Activated CD4-positive, CD25-positive, alpha-beta regulatory T cell treated with anti-CD3 and anti-CD28 coated beads, Interleukin-2, amount 50 U/mL, for 16 hours (primary cell): ENCODE results near the gene NPAS4.
"Not testable (repeated sequence)": the region's sequence is repeated elsewhere in the genome, so short reads cannot be mapped to it uniquely, and the experiment has no call there.

ENCODE experiments used
- DNase-seq: peaks from one replicate; pipeline ENCODE4 v3.0.0-alpha.2; 2020; ENCODE audit warnings: low read depth, low spot score

The NPAS4 gene

GRCh38 chr11:66417000-66417399 lies 3.8 kb upstream of the NPAS4 start:
- no peak for DNase-seq

DNA sequence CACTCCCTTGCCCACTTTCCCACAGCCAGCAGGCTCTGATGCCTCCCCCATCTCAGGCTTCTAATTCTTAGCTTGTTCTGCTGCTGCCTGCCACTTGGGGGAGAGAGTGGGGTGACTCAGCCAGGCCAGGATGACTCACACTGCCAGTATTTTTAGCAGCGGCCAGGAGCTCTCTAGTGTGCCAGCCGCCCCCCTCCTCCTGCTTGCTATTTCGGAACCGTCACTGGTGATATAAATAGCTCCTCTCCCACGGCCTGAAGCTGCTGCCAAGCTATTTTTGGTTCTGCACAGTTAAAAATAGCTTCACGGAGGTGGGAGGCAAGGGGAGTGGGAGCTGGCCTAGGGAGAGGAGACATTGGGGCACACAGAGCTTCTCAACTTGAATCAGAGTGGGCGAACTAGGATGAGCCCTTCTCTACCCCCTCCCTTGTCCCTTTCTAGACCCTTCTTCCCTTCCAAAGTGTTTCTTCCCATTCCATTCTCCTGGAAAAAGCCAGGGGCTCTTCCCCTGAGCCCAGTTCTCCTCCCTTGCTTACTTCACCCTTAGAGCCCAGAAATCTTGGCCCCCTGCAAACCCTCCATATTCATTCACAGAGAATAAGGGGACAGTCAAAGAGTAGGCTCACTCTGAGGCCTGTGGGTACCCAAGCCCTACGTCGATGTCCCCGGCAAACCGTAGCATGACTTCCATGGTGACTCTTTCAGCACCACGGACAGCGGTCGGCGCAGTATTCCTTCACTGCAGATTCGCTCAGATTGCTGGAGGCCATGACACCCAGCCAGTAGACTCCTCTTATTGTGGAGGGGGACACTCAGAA lies 2.5 kb upstream of the NPAS4 start:
- DNase-seq = peak; percentile 23

- DNase-seq = no peak
These were observed 1.9 kb upstream of the NPAS4 start for GRCh38 chr11:66418986-66419308.

DNA sequence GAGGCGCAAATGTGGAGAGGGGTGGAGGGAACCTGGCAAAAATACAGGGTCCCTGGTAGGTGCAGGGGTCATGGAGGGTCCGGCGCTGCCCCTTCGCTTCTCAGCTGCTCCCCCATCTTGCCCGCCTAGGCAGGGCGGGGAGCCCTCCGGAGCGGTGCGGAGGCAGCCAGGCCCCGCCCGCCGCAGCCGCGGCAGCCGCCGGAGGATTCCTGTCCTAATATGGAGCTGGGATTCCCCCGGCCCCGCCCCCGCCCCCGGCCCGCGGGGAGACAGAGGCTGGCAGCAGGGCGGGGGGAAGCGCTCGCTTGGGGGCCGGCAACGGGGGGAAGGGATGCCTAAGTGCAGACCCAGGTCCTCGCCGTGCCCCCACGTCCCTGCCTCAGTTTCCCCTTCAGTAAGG lies 1.0 kb upstream of the NPAS4 start:
- no peak for DNase-seq

DNA sequence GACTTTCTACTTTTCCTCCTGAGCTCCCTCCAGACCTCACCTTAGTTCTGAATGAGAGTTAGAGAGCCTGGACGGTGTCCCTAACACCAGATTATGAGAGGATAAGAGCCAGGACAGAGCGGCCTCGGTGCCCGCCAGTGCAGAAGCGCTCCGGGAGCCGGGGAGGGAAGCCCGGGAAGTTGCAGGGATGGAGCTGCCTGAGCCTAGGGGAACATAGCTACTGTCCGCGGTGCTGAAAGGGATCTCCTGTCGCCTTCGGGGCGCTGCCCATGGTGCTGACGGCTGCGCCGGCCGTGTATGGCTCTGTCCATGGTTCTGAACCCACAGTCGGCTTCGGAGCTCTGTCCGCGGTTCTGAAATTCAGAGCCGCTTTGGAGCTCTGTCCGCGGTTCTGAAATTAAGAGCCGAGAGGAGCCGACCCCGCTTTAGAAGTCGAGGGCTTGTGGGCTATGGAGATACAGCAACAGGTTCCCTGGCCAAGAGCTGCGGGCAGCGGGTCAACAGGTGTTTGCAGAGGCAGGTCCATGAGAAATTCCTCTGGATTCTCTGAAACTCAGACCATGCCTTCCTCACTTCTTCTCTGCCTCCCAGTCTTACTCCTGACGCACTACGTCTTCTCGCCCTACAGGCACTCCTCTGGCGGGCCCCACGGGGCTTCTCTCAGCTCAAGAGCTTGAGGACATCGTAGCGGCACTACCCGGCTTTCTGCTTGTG lies 814 bp downstream of the NPAS4 start:
- peak; percentile 76 for DNase-seq

DNA sequence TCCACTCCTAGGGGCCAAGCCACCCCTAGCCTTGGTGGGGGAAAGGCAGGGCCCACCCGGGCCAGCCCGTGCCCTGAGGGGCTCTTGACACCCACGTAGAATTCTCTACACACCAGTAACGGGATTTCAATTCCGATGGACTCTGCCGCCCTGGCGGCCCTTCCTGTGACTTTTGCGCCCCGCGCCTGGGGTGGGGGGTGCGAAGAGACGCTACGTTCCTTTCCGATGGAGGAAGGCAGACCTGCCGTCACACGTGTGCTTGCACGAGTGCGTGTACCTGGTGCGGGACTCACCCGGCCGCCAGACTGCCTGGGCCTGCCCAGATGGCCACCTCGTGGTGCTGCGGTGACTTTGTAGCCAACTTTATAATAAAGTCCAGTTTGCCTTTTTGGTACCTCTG lies 5.5 kb downstream of the NPAS4 start:
- no peak for DNase-seq

DNA sequence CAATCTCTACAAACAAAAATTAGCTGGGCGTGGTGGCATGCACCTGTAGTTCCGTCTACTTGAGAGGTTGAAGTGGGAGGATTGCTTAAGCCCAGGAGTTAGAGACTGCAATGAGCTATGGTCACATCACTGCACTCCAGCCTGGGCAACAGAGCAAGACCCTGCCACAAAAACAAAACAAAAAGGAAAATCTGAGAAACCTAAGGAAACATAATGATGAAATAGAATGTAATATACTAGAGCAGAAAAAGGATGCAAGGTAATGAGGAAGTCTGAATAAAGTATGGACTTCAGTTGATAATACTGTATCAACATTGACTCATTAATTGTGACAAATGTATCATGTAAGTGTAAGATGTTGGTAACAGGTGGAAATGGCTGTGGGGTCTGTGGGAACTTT lies 8.1 kb downstream of the NPAS4 start:
- DNase-seq = no peak

- DNase-seq = peak; percentile 53
These were observed 9.3 kb downstream of the NPAS4 start for GRCh38 chr11:66429983-66430602.

- not testable (repeated sequence) for DNase-seq
These were observed 10.5 kb downstream of the NPAS4 start for GRCh38 chr11:66431287-66431686.

DNA sequence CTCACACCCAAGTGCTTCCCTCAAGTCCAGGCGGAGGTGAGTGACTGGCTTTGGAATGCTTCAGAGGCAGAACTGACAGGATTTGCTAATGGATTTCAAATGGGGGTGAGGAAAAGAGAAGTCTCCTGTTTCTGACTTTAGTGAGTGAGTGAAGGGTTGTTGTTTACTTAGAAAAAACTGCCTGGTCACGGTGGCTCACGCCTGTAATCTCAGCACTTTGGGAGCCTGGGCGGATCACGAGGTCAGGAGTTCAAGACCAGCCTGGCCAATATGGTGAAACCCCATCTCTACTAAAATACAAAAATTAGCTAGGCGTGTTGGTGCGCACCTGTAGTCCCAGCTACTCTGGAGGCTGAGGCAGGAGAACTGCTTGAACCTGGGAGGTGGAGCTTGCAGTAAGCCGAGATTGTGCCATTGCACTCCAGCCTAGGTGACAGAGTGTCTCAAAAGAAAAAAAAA lies 11.1 kb downstream of the NPAS4 start:
- DNase-seq = not testable (repeated sequence)

- DNase-seq = no peak
These were observed 11.8 kb downstream of the NPAS4 start for GRCh38 chr11:66432597-66432996.

- no peak for DNase-seq
These were observed 17.2 kb downstream of the NPAS4 start for GRCh38 chr11:66437979-66438503.

- peak; percentile 82 for DNase-seq
These were observed 17.9 kb downstream of the NPAS4 start, which contains the start of gene MRPL11 for GRCh38 chr11:66438504-66439466. Gene MRPL11, minus strand, starts transcription at chr11:66438848. Its CDS starts 94 bp downstream, at chr11:66438754.

DNA sequence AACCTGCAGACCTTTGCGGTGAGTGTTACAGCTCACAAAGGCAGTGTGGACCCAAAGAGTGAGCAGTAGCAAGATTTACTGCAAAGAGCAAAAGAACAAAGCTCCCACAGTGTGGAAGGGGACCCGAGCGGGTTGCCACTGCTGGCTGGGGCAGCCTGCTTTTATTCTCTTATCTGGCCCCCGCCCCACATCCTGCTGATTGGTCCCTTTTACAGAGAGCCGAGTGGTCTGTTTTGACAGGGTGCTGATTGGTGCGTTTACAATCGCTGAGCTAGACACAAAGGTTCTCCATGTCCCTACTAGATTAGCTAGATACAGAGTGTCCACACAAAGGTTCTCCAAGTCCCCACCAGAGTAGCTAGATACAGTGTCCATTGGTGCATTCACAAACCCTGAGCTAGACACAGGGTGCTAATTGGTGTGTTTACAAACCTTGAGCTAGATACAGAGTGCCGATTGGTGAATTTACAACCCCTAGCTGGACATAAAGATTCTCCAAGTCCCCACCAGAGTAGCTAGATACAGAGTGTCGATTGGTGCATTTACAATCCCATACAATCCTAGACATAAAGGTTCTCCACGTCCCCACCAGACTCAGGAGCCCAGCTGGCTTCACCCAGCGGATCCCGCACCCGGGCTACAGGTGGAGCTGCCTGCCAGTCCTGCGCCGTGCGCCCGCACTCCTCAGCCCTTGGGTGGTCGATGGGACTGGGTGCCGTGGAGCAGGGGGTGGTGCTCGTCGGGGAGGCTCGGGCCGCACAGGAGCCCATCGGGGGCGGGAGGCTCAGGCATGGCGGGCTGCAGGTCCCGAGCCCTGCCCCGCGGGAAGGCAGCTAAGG lies 19.5 kb downstream of the NPAS4 start:
- not testable (repeated sequence) for DNase-seq

- DNase-seq = not testable (repeated sequence)
These were observed 20.1 kb downstream of the NPAS4 start for GRCh38 chr11:66440940-66441282.

- no peak for DNase-seq
These were observed 22.8 kb downstream of the NPAS4 start for GRCh38 chr11:66443602-66444001.

- no peak for DNase-seq
These were observed 26.2 kb downstream of the NPAS4 start for GRCh38 chr11:66447012-66447411.

DNA sequence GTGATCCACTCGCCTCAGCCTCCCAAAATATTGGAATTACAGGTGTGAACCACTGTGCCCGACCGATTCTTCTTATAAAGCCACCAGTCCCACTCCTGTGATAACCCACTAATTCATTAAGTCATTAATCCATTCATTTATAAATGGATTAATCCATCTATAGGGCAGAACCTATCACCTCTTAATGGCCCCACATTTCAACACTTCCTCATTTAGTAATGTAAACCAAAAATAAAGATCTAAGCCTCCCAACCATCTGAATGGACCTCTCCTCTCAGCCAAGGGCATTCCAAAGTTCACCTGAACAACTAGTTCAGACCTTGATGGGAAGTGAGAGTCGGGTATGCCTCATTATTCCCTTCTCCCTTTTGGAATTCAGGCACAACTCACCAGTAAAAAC lies 27.7 kb downstream of the NPAS4 start:
- no peak for DNase-seq

DNA sequence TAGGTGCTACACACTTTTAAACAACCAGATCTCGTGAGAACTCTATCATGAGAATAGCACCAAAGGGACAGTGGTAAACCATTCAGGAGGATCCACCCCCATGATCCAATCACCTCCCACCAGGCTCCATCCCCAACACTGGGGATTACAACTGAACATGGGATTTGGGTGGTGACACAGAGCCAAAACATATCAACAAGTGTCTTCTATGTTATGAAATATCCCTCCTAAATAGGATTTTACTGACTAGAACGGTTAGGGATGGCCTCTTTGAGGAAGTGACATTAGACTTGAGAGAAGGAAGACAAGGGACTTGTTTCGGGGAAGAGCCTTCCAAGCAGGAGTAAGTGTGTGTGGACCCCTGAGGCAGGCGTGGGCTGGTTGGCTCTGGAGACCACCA lies 29.7 kb downstream of the NPAS4 start:
- DNase-seq = no peak

GRCh38 chr11:66451663-66452062 lies 30.8 kb downstream of the NPAS4 start:
- no peak for DNase-seq
